D721Med (cell line): ENCODE data around the gene ZYG11B.
"Not testable (repeated sequence)": the region's sequence is repeated elsewhere in the genome, so short reads cannot be mapped to it uniquely, and the experiment has no call there.

ENCODE experiments used
- DNase-seq: peaks from one replicate; pipeline ENCODE4 v3.0.0; 2011; ENCODE audit warnings: low spot score; ENCODE audit not compliant: insufficient read length
- FAIRE-seq: peaks from 2 replicates; lab custom pipeline; 2011; peaks lifted over from hg19 to GRCh38; lab: Jason Lieb, UNC
- CTCF ChIP-seq: IDR thresholded peaks from 2 replicates; pipeline ENCODE4 v1.5.1; 2012; ENCODE audit warnings: mild to moderate bottlenecking, control low read depth; ENCODE audit not compliant: insufficient read depth; ENCODE audit errors: missing control alignments

ZYG11B gene

DNA sequence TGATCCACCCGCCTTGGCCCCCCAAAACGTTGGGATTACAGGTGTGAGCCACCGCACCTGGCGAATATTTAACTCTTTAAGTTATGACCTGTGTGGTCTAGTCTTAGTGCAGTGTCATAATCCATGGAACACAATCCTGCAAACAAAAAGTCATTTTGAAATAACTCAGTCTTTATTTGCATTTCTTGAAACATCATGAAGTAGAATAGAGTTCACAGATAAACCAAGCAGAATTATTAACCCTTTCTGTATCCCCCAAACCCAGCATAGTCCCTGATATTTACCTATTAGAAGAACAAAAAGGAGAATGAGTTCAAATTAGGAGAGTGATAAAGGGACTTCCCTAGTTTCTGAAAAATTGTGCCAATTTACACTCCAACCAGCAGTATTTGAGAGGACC is 19.9 kb downstream of the ZYG11B start:
- DNase-seq (no peak), FAIRE-seq (no peak)
- TF ChIP-seq CTCF = no peak

DNA sequence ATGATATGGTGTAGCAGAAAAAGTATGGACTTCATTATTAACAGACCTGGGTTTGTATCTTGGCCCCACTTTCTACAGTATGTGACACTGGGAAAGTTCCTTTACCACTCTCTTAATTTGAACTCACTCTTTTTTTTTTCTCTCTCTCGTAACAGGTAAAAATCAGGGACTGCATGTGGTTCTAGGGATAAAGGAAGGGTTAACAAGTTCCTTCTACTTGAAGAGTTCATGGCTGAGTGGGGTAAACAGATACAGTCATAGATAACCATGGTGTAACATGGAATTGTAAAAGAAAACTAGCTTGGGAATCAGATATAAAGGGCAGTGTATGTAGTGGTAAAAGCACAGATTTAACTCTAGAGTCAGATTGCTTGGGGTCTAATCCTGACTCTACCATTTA is 21.2 kb downstream of the ZYG11B start:
- TF ChIP-seq CTCF = no peak
- DNase-seq (no peak), FAIRE-seq (peak; percentile 21)

DNA sequence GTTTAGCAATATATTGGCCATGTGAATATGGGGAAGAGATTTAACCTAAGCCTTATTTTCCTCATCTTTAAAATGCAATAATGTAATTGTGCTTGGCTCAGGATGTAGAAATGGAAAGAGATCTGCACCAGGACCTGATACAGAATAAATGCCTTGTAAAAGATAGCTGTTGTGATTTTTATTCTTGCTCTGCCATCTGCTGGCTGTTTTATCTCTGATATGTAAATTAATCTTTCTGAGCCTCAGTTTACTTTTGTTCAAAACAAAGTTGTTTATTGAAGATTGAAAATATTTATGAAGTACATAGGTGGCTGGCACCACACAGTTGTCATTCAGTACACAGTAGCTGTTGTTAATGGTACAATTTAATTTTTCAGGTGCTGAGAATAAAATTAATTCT is 21.9 kb downstream of the ZYG11B start:
- DNase-seq = no peak
- no peak for FAIRE-seq
- peak; percentile 8 for TF ChIP-seq CTCF

DNA sequence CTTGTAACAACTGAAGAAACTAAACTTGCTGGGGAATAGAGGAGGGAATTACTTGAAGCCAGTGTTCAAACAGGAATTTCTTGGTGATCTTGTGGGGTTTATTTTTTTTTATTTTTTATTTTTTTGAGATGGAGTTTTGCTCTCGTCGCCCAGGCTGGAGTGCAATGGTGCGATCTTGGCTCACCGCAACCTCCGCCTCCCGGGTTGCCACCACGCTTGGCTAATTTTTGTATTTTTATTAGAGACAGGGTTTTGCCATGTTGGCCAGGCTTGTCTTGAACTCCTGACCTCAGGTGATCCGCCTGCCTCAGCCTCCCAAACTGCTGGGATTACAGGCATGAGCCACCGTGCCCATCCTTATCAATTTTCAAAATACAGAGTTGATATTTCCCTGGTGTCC is 23.2 kb downstream of the ZYG11B start:
- DNase-seq, FAIRE-seq: not testable (repeated sequence)

- not testable (repeated sequence) for DNase-seq
Measured at GRCh38 chr1:52750139-52750538, 23.9 kb downstream of the ZYG11B start.

DNA sequence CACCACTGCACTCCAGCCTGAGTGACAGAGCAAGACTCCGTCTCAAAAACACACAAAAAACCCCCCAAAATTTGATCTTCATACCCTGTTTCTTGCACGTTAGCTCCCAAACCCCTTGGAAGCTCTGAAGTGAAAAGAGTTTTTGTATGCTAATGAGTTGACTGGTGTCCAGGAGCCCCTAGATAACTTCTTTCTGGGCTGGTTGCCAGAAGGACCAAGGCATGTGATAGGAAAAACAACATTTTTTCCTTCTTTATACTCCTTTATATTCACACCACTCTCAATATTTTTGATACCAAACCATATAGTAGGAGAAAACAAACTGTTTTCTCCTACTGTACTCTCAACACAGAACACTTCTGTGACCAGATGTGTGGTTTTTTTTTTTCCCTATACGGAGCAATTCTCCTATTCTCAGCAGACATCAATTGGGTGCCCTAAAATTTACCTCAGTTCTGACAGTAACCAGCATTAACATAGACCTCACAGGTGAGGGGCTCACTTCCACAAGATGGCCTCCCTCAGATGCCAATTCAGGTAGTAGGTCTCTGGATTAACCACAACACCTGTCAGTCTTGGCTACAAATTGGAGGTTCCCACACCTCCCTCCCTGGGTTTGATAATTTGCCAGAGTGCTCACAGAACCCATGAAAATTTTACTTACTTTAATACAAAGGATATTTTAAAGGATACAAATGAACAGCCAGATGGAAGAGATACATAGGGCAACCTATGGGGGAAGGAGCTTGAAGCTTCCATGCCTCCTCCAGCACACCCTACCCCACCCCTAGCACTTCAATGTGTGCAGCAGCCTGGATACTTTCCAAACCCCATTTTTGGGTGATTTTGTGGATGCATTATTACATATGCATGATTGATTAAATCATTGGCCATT is 25.6 kb downstream of the ZYG11B start:
- no peak for TF ChIP-seq CTCF
- DNase-seq = no peak
- FAIRE-seq = no peak

More at GRCh38 chr1:52750139-52750538, 23.9 kb downstream of the ZYG11B start:
- FAIRE-seq = not testable (repeated sequence)

- no peak for DNase-seq
- no peak for FAIRE-seq
- TF ChIP-seq CTCF = no peak
Measured at GRCh38 chr1:52752484-52752826, 26.2 kb downstream of the ZYG11B start.

DNA sequence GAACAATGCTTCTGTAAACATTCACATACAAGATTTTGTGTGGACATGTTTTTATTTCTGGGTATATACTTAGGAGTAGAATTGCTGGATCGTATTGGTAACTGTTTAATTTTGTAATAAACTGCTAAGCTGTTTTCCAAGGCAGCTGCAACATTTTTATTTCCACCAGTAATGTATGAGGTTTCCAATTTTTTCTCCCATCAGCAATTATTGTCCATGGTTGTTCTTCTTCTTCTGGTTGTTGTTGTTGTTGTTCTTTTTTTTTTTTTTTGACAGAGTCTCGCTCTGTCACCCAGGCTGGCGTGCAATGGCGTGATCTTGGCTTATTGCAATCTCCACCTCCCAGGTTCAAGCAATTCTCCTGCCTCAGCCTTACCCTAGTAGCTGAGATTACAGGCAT is 26.9 kb downstream of the ZYG11B start:
- DNase-seq (no peak), FAIRE-seq (no peak)
- no peak for TF ChIP-seq CTCF
